ENCODE results near the gene DOCK11.

DOCK11 gene

DNA sequence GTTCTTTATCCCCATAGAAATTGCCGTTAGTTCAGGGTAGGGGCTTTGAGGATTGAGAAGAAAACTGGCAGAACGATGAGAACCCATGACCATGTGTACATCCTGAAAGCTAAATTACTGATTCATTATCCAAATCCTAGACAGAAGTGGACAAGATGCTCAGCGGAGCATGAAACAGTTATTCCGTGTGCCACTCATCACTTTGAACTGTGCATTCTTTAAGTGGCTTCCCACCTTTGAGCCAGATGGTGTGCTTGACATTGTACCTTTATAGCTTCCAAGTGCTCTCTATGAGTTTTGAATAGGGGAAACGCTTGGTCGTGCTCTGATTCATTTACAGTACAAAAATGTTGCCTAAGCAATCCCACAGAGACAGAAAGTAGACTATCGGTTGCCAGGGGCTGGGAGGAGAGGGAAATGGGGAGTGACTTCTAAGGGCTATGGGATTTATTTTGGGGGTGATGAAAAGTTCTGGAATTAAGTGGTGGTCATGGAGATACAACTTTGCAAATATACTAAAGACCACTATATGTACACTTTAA lies 100.0 kb downstream of the DOCK11 start:
- no peak overlapping the region for H3K4me3 ChIP-seq (ENCODE audit: low read depth, low read length)
- DNase-seq (ENCODE audit: low read depth): no peak
- no peak for TF ChIP-seq CTCF (conservative IDR thresholded peaks at IDR 0.05; ENCODE audit: low read depth, low read length)

- TF ChIP-seq CTCF (conservative IDR thresholded peaks at IDR 0.05; ENCODE audit: low read depth, low read length): no peak
- DNase-seq (ENCODE audit: low read depth): no peak
- H3K4me3 ChIP-seq (ENCODE audit: low read depth, low read length): no peak overlapping the region
These were observed 100.8 kb downstream of the DOCK11 start for GRCh38 chrX:118596390-118596789.

DNA sequence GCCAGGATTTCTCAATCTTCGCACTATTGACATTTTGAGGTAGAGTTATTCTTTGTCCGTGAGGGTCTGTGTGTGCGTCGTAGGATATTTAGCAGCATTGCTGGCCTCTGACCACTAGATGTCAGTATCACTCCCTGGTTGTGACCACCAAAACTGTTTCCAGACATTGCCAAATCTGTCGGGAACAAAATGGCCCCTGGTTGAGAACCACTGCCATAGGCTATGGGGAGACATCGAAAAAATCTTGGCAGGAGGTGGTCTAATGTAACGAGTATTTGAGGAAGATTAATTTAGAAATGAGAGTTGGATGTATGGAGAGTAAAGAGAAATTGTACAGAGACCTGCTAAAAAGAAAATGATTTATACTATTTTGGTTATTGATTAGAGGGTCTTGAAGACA lies 108.4 kb downstream of the DOCK11 start:
- TF ChIP-seq CTCF (conservative IDR thresholded peaks at IDR 0.05; ENCODE audit: low read depth, low read length): peak; percentile 82
- no peak overlapping the region for H3K4me3 ChIP-seq (ENCODE audit: low read depth, low read length)
- peak; percentile 77 for DNase-seq (ENCODE audit: low read depth)

DNA sequence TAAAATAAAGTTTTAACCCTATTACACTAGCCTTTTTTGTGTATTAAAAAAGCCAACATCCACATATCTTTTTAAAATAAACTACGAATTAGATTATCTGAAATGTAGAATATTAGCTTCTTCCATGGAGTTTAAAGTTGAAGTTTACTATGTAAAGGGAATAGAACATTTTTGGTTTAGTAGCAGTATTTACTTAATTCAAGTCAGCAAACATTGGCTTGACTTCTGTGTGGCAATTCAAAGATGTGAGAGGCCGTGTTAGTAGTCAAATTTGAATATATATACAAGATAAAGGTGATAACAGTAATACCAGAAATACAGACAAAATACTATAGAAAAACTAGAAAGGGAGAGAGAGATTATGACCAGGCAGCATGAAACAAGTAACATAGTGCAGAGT lies 116.7 kb downstream of the DOCK11 start:
- DNase-seq (ENCODE audit: low read depth): no peak
- no peak overlapping the region for H3K4me3 ChIP-seq (ENCODE audit: low read depth, low read length)
- no peak for TF ChIP-seq CTCF (conservative IDR thresholded peaks at IDR 0.05; ENCODE audit: low read depth, low read length)

GRCh38 chrX:118614150-118614549 lies 118.5 kb downstream of the DOCK11 start:
- H3K4me3 ChIP-seq (ENCODE audit: low read depth, low read length): no peak overlapping the region
- TF ChIP-seq CTCF (conservative IDR thresholded peaks at IDR 0.05; ENCODE audit: low read depth, low read length): no peak
- no peak for DNase-seq (ENCODE audit: low read depth)

- DNase-seq (ENCODE audit: low read depth): no peak
- no peak for TF ChIP-seq CTCF (conservative IDR thresholded peaks at IDR 0.05; ENCODE audit: low read depth, low read length)
- H3K4me3 ChIP-seq (ENCODE audit: low read depth, low read length): no peak overlapping the region
These were observed 119.5 kb downstream of the DOCK11 start for GRCh38 chrX:118615141-118615540.

- TF ChIP-seq CTCF (conservative IDR thresholded peaks at IDR 0.05; ENCODE audit: low read depth, low read length): no peak
- H3K4me3 ChIP-seq (ENCODE audit: low read depth, low read length): no peak overlapping the region
- DNase-seq (ENCODE audit: low read depth): no peak
These were observed 125.6 kb downstream of the DOCK11 start for GRCh38 chrX:118621081-118621759.

All from choroid plexus epithelial cell (primary cell).